ENCODE measurements around the gene ULK3. TPM values are rescaled to one million over a fixed set of nuclear protein-coding genes. Genes with fewer than 3 reads are reported as not detected.

ULK3 gene
- total and polyA plus RNA-seq, 10 of the 15 experiments (the other 5 are each of a cell fraction or from before 2014, with no cell fraction given) = 0.64 to 38.8 (median 27.1) TPM

GRCh38 chr15:74842581-74843444, at the start of gene ULK3 (continued):
- TF ChIP-seq ZZZ3 (IDR thresholded peaks at IDR 0.05; ENCODE audit: control insufficient read depth, insufficient read length, low read depth) = no peak
- no peak for TF ChIP-seq RCOR1 (conservative IDR thresholded peaks at IDR 0.05; ENCODE audit: low read depth, low read length)
- TF ChIP-seq KLF5 (IDR thresholded peaks at IDR 0.05; ENCODE audit: partially characterized antibody) = peak; percentile 77
- TF ChIP-seq E4F1 (IDR thresholded peaks at IDR 0.05; ENCODE audit: borderline replicate concordance, partially characterized antibody) = no peak
- TF ChIP-seq IRF5 (IDR thresholded peaks at IDR 0.05; ENCODE audit: borderline replicate concordance) = no peak
- TF ChIP-seq POU2F2 (IDR thresholded peaks at IDR 0.05; ENCODE audit: borderline replicate concordance, low read depth, low read length) = no peak
- TF ChIP-seq ELK1 (IDR thresholded peaks at IDR 0.05; ENCODE audit: low read depth, low read length) = no peak; the same call in 1 of the 2 replicates
- TF ChIP-seq DPF2 (IDR thresholded peaks at IDR 0.05) = peak; percentile 93
- TF ChIP-seq HDAC6 (IDR thresholded peaks at IDR 0.05; ENCODE audit: unreplicated experiment) = no peak
- TF ChIP-seq POLR2A (IDR thresholded peaks at IDR 0.05; ENCODE audit: low read depth, low read length) = peak; percentile 75
- TF ChIP-seq TCF12 (IDR thresholded peaks at IDR 0.05; ENCODE audit: low read depth, low read length) = no peak
- no peak; the same call in none of the 2 replicates for TF ChIP-seq SMARCA5 (IDR thresholded peaks at IDR 0.05)
- peak; percentile 90 for TF ChIP-seq POLR2AphosphoS2 (IDR thresholded peaks at IDR 0.05; ENCODE audit: low read depth, low read length)
- peak; percentile 91 for TF ChIP-seq RAD51 (IDR thresholded peaks at IDR 0.05)
- TF ChIP-seq EGR1 (IDR thresholded peaks at IDR 0.05; ENCODE audit: borderline replicate concordance in 1 of 2, low read depth in 2 of 2, low read length in 2 of 2) = peak in 1 of 2 experiments; percentile 95; a peak in 2 of 3 replicates
- 0 out of 2 replicates have a peak, but pooled peaks have one; percentile 39 for TF ChIP-seq IRF3 (IDR thresholded peaks at IDR 0.05)
- no peak for TF ChIP-seq SUZ12 (IDR thresholded peaks at IDR 0.05; ENCODE audit: unreplicated experiment)
- TF ChIP-seq PRDM15 (CRISPR knock-in tag; IDR thresholded peaks at IDR 0.05) = no peak
- no peak for TF ChIP-seq FOXK2 (IDR thresholded peaks at IDR 0.05)
- TF ChIP-seq ZBED1 (IDR thresholded peaks at IDR 0.05; ENCODE audit: borderline replicate concordance) = 0 out of 2 replicates have a peak, but pooled peaks have one; percentile 21

All from GM12878 (cell line).